Esophagus squamous epithelium (tissue), 5 donors: ENCODE measurements around the gene CCDC33. TPM values are rescaled to one million over a fixed set of nuclear protein-coding genes. Genes with fewer than 3 reads are reported as not detected.

Experiments
- DNase-seq: peaks from one replicate; lab custom pipeline; 2025; lab: John Stamatoyannopoulos, UW
- H3K27ac ChIP-seq, 4 donors: fragments of 200-600 bp; sonication (generic); one replicate each; pipeline ENCODE4 v1.5.1; 2016 to 2019; ENCODE audit warnings: mild to moderate bottlenecking in 1 of 4
- H3K27me3 ChIP-seq, 4 donors: fragments of 200-600 bp; sonication (generic); 1 replicate in 3 of 4; 2 replicates in 1 of 4; pipeline versions ENCODE4 v1.5.1 to v1.6.0; 2017 to 2021; ENCODE audit warnings: antibody characterized with exemption in 1 of 4
- H3K36me3 ChIP-seq, 3 donors: fragments of 200-600 bp; sonication (generic); one replicate each; pipeline ENCODE4 v1.5.1; 2016 to 2019
- H3K4me1 ChIP-seq, 3 donors: fragments of 200-600 bp; sonication (generic); one replicate each; pipeline ENCODE4 v1.5.1; 2017 to 2019
- H3K4me3 ChIP-seq, 4 donors: fragments of 200-600 bp; sonication (generic); 1 replicate in 3 of 4; 2 replicates in 1 of 4; pipeline ENCODE4 v1.5.1; 2016 to 2019; ENCODE audit warnings: mild to moderate bottlenecking in 2 of 4, moderate library complexity in 1 of 4
- H3K9me3 ChIP-seq, 3 donors: fragments of 200-600 bp; sonication (generic); one replicate each; pipeline ENCODE4 v1.5.1; 2016 to 2019
- POLR2A ChIP-seq, 4 donors: fragments of 450-650 bp; IDR thresholded peaks; one replicate each; pipeline ENCODE4 v1.6.1; 2017; ENCODE audit warnings: antibody characterized with exemption in 4 of 4, mild to moderate bottlenecking in 4 of 4, moderate library complexity in 3 of 4
- WGBS, 2 donors: methylation state at CpG; one replicate each; pipeline ENCODE4 v1.1.5; 2018; 5-methylcytosine and 5-hydroxymethylcytosine counted together
- intact Hi-C: fragments of 100-400 bp; cut with DNase I; formaldehyde crosslinking; loops from one replicate; pipeline ENCODE4 v1.15.0; 2022
- total RNA-seq, 4 donors: library from RNA; depleted of rRNA; stranded (reverse); fragments of >200 nt; gene quantifications; one replicate each; pipeline ENCODE4 v1.1.0, GENCODE V29; 2016
- TF ChIP-seq, protein P1 (sequence below), 6 experiments: fragments of 450-650 bp in 4 of 6; fragments of 200-600 bp in 2 of 6; sonication (generic) in 2 of 6; IDR thresholded peaks; one replicate each; pipeline ENCODE4 v1.5.1; 2016 to 2019; ENCODE audit warnings: antibody characterized with exemption in 6 of 6, mild to moderate bottlenecking in 4 of 6, moderate library complexity in 4 of 6
- donor health status: DM: yes; HTN: yes; CAD: no.

CCDC33 gene
- total RNA-seq, 4 donors from 2014 or later: not detected

DNA sequence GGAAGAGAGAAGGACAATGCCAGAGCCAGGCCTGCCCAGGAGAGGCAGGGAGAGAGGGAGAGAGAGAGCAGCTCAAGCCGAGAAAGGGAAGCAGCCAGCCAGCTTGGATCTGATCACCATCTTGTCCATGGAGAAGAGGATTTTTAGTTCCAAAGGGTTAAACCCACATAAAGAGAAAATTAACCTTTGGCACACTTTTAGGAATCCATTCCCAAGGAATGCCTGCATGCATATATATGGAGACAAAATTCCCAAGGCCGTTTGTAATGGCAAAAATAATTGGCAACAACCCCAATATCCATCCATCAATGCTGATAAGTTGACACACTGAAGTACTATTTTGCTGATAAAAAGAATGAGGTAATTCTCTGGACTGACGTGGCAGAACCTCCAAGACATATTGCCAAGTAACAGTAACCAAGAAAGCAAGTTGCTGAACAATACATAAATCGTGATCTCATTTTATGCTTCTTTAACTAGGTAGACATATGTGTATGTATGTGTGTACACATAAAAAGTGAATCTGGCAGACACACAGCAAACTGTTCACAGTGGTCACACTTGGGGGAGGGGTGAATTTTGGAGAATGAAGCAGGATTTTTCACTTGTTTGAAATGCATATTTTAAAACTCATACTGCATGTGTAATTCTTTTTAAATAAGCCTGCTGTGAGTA is 26.0 kb upstream of the CCDC33 start:
- Histone ChIP-seq H3K27me3 (peaks cover 0 to 19% (median 0%) of the 10 kb centered on the region in 4 donors), H3K9me3 (no peaks in the 10 kb centered on the region), H3K36me3 (no peaks in the 10 kb centered on the region), H3K27ac (no peak overlapping the region), H3K4me3 (no peak overlapping the region), H3K4me1 (peaks cover 0 to 19% (median 0%) of the 10 kb centered on the region in 3 donors)
- WGBS, 2 donors: 28 to 34% methylated on average over 4 of the region's 4 CpGs
- intact Hi-C loops: no loop called here
- TF ChIP-seq, protein P1, sequence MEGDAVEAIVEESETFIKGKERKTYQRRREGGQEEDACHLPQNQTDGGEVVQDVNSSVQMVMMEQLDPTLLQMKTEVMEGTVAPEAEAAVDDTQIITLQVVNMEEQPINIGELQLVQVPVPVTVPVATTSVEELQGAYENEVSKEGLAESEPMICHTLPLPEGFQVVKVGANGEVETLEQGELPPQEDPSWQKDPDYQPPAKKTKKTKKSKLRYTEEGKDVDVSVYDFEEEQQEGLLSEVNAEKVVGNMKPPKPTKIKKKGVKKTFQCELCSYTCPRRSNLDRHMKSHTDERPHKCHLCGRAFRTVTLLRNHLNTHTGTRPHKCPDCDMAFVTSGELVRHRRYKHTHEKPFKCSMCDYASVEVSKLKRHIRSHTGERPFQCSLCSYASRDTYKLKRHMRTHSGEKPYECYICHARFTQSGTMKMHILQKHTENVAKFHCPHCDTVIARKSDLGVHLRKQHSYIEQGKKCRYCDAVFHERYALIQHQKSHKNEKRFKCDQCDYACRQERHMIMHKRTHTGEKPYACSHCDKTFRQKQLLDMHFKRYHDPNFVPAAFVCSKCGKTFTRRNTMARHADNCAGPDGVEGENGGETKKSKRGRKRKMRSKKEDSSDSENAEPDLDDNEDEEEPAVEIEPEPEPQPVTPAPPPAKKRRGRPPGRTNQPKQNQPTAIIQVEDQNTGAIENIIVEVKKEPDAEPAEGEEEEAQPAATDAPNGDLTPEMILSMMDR (IDR thresholded peaks at IDR 0.05): no peak
- TF ChIP-seq POLR2A (IDR thresholded peaks at IDR 0.05): no peak
- no peak for DNase-seq

DNA sequence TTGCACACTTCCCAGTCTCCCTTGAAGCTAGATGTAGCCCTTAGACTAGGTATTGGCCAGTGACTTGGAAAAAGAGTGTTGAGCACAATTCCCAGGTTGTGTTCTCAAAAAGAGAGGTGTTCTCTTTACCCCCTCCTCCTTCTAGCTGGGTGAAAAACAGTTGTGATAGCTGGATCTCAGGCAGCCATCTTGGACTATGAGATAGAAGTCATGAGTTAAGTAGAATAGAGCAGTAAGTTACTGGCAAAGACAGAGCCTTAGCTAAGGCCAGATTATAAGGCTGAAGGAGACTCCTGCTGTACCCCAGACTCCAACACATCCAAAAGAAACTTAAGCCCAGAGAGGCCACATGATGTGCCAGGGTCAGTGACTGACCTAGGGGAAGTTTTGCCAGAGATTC is 25.4 kb upstream of the CCDC33 start:
- no peak for TF ChIP-seq POLR2A (IDR thresholded peaks at IDR 0.05)
- TF ChIP-seq, protein P1 (IDR thresholded peaks at IDR 0.05): no peak
- Histone ChIP-seq H3K36me3 (no peaks in the 10 kb centered on the region), H3K27ac (no peak overlapping the region), H3K27me3 (peaks cover 0 to 19% (median 0%) of the 10 kb centered on the region in 4 donors), H3K9me3 (no peaks in the 10 kb centered on the region), H3K4me1 (peaks cover 0 to 20% (median 0%) of the 10 kb centered on the region in 3 donors), H3K4me3 (no peak overlapping the region)
- no peak for DNase-seq
- intact Hi-C loops: no loop called here

DNA sequence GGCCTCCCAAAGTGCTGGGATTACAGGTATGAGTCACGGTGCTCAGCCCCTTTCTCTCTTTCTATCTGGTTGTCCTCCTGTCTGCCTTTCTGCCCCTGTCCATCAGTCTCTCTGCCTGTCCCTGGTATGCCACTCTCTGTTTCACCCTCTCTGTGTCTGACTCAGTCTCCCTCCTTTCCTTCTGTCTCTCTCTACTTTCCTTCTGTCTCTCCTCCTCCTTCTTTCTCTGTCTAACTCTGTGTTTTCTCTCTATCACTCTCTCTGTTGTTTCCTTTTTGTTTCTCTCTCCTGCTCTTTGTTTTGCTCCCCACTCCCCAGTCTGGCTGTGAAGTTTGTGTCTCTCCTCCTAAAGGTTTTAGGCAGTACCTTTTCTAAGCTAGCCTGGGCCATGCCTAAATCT is 24.5 kb upstream of the CCDC33 start:
- 88 to 89% methylated on average over 1 of the region's 1 CpG for WGBS, 2 donors
- Histone ChIP-seq H3K9me3 (no peaks in the 10 kb centered on the region), H3K4me1 (peaks cover 0 to 19% (median 0%) of the 10 kb centered on the region in 3 donors), H3K36me3 (no peaks in the 10 kb centered on the region), H3K27ac (no peak overlapping the region), H3K4me3 (no peak overlapping the region), H3K27me3 (peaks cover 0 to 22% (median 0%) of the 10 kb centered on the region in 4 donors)
- intact Hi-C loops: no loop called here
- DNase-seq: no peak
- TF ChIP-seq, protein P1 (IDR thresholded peaks at IDR 0.05): no peak
- no peak for TF ChIP-seq POLR2A (IDR thresholded peaks at IDR 0.05)

DNA sequence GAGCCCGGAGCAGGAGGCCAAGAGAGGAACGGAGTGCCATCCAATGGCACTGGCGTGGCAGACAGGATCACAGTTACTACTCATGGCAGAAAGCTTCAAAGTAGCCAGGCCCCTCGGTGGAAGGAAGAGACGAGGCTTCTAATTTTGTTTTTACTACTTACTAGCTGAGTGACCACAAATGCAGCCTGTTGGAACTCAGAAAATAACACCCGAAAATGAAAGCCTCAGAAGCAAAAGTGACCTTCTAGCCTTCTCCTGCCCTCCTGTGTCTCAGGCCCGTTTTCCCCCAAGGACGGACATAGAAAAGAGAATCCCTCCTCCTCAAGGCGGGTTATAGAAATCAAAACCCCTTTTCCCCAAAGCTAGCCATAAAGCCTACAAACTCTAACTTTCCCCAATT is 23.6 kb upstream of the CCDC33 start:
- intact Hi-C loops: no loop called here

DNA sequence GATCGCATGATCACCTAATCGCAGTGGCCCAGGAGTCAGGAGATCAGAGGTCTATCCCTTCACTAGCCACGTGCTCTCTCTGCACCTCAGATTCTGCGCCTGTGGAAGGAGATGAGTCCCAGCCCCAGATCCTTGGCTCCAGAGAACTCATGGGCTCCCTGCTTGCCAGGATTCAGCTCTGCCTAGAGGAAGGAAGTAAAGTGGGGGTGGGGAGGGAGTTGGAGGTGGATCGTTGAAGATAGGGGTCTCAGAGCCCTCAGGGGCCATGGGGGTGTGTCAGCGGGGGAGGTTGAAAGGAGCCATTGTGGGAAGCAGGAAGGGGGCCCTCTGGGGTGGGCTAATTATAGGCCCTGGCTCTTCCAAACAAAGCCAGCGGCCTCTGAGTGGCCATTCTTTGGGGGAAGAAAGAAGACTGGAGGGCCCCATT is 22.3 kb upstream of the CCDC33 start:
- H3K27ac ChIP-seq: no peak overlapping the region
- peaks cover 0 to 19% (median 0%) of the 10 kb centered on the region in 3 donors for H3K4me1 ChIP-seq
- 42 to 64% methylated on average over 3 to 6 of the region's 7 CpGs for WGBS, 2 donors
- no peak overlapping the region for H3K4me3 ChIP-seq
- intact Hi-C loops: no loop called here
- DNase-seq: no peak
- no peaks in the 10 kb centered on the region for H3K9me3 ChIP-seq
- no peak for TF ChIP-seq POLR2A (IDR thresholded peaks at IDR 0.05)
- TF ChIP-seq, protein P1 (IDR thresholded peaks at IDR 0.05): no peak
- peaks cover 0 to 22% (median 0%) of the 10 kb centered on the region in 4 donors for H3K27me3 ChIP-seq
- no peaks in the 10 kb centered on the region for H3K36me3 ChIP-seq

More for the DNA sequence above, 23.6 kb upstream of the CCDC33 start:
- Histone ChIP-seq H3K4me3 (no peak overlapping the region), H3K36me3 (no peaks in the 10 kb centered on the region), H3K27ac (no peak overlapping the region), H3K9me3 (no peaks in the 10 kb centered on the region), H3K27me3 (peaks cover 0 to 18% (median 0%) of the 10 kb centered on the region in 4 donors), H3K4me1 (peaks cover 0 to 19% (median 0%) of the 10 kb centered on the region in 3 donors)
- DNase-seq: no peak
- 78 to 91% methylated on average over 6 to 9 of the region's 9 CpGs for WGBS, 2 donors
- TF ChIP-seq, protein P1 (IDR thresholded peaks at IDR 0.05): no peak
- TF ChIP-seq POLR2A (IDR thresholded peaks at IDR 0.05): no peak
